COLO829 (cell line): ENCODE data around the gene XRN2.
"Not testable (repeated sequence)": the region's sequence is repeated elsewhere in the genome, so short reads cannot be mapped to it uniquely, and the experiment has no call there.

ENCODE experiments used
- DNase-seq: peaks from one replicate; pipeline ENCODE4 v3.0.0; 2012; ENCODE audit warnings: low spot score

The XRN2 gene

DNA sequence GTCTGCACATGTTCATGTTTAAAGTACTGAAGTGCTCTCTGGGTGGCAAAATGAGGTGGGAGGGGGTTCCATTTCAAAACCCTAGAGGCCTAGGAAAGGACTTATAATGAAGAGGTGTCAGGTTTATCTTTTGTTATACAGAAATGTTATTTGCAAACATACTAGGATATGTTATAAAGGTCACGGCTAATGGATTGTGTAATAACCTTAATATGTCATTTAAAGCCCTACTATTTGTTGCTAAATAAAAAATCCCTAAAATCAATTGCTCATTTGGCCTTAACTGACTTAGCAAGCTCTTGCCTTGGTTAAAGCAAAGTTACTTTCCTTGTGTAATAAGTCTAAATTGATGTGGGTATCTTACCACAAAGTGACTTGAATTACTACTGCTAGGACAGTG, 85.4 kb downstream of the XRN2 start:
- no peak for DNase-seq

DNA sequence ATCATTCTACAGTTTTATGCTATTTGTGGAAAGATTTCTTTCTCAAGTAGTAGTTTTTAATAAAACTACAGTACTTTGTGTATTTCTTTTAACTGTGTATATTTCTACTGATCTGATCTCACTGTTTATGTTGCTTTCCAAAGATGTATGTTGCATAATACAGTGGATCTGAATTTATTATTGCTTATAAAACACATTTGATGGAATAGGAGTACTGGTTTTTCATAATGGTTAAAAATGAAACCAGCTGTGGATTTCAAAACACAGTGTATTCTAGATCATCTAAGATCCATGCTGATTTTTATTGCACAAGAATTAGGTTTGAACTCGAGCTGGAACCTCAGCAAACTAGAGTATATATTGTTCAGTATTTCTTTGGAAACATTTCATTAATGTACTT, 86.2 kb downstream of the XRN2 start:
- no peak for DNase-seq

DNA sequence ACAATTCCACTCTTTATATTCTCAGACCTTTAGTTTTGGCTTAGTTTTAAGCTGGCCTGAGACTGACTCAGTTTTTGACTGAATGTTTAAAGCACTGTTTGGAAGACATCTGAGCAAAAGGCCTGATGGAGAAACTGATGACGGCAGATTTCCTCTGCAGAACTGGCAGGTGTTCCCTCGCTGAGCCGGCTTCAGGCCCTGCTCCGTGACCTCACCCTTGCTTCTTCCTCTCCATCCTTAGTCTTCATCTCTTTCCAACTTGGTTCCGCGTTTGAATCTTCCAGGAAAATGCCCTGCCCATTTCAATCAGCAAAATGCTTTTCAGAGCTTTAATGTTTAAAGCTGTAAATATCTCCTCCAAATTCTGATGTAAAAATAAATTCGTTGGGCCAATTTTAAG, 87.6 kb downstream of the XRN2 start:
- no peak for DNase-seq

DNA sequence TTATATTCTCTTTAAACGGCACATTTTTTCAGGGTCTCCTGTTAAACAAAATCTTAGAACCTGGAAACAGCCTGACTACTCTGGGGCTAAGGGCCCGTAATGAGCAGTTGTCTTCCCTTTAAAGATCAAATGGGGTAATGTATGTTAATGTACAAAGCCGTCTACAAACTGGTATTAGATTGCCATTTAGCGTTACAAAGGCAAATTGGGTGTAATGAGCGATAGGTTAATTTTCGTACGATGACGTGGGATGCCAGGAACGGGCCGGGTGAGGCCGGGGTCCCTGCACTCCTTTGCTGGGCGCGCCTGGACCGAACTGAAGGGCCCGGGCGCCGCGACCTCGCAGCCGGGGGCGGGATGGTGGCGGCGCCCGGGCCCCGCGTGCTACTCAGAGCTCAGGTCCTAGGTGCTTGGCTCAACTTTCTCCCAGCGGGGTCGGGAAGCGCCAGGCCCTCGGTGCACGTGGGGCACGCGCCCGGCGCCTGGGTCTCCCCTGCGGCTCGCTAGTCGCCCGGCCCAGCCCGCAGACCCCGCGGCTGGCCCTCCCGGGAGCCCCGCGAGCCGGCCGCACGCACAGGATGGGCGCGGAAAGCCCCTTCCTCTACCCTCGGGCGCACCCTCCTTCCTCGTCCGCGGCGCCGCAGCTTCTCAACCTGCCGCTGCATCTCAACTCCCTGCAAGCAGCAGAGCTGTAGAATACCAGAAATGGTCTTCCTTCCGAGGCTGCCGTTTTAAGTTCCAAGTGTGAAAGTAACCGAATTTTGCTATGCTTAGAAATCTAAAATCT, 88.2 kb downstream of the XRN2 start:
- DNase-seq = no peak

DNA sequence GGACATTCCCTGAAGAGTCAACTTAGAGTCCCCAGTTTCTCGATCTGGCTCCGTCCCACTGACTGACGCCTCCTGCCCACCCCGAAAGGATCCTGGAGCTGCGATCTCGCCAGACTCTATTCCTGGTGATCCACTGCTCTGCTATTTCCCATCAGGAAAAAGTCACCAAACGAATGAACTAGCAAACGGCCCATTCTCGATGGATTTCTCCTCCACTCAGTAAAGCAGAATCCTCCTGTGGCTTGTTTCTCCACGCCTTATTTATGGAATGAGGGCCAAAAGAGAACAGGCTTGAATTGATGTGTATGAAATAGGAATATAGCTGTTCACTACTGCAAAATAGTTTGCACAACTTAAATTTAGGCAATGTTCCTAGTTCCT, 88.8 kb downstream of the XRN2 start:
- no peak for DNase-seq

DNA sequence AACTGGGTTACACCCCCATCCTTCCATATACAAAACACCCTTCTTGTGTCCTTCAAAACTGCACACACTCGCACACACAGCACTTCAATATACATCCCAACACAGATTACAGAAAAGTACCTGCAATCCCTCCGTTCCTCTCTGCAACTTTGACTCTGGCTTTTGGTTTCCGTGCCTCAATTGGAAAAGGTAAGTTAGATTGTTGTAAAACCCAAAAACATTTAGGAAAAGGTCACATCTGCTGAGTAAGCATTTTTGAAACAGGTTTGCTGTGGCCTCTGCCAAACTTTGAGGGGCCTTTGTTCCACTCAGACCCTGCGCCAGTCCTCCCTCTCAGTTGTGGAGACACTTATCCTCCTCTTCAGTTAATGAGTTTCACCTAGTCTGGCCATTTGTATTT, 90.0 kb downstream of the XRN2 start:
- no peak for DNase-seq

DNA sequence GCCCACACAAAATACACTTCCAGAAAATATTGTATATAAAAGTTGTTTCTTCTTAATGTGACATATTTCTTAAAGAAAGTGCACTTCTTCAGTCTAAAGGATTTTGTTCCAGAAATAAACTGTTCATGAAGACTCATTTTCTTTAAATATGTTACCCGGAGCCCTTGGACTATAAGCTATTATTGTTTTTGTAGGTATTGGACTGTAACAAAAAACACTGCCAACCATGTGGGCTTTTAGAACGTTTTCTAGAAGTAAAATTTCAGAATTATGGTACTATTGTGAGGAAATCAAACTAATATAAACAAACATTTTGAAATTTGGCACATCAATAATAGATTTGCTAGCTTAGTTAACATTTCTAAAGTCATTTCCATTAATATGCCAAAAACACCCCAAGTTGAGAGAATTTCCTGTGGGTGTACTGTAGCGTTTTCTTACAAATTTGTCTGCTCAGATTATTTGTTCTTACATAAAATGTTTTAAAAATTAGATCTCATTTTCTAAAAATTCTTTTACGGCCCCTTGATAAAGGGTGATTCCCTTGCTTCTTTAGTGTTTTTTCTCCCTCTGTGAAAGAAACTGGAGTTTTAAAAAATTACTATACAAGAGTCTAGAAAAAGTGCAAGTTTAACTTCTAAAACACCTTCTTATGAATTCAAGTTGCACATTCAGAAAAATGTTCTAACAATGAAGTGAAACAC, 90.8 kb downstream of the XRN2 start:
- DNase-seq = no peak

DNA sequence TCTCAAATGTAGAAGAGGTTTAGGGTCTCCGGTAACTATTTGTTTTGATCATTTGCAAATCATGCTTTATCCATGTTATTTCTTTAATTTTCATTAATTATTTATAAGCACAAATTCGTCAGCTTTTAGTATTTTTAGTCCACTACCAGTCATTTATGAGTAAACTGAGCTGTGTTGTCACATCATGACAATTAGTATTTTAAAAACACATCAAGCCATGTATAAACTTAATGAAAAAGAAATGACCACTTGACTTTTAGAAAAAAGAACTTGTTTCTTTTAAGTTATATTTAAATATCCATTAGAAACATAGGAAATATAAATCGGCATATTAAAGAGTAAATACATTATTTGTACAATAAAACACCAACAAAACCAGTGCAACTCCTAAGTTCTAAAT, 91.4 kb downstream of the XRN2 start:
- DNase-seq = no peak

DNA sequence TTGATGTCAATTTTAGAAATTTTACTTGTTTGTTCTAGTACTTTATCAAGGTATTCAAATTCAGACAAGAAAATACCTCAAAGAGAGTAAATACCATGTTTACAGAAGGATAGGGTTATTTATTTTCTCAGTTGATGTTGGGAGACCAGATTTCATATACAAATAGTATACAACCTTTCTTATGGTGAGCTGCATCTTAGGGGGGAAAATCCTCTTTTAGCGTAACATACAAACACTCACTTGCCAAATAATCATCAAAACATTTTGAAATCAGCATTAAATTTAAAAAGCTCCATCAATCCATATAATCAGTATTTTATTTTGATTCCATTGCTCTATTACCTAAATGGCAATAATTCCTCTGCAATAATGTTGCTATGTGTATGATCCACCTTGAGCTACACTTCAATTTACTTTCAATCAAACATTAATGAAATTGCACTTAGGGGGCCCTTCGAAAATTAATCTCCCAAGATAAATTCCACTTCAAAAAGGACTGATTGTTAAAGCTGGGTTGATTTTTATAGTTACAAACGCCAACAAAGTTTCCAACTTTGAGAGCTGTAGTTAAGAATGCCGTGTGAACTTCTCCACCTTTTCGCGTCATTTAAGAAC, 92.0 kb downstream of the XRN2 start:
- no peak for DNase-seq

DNA sequence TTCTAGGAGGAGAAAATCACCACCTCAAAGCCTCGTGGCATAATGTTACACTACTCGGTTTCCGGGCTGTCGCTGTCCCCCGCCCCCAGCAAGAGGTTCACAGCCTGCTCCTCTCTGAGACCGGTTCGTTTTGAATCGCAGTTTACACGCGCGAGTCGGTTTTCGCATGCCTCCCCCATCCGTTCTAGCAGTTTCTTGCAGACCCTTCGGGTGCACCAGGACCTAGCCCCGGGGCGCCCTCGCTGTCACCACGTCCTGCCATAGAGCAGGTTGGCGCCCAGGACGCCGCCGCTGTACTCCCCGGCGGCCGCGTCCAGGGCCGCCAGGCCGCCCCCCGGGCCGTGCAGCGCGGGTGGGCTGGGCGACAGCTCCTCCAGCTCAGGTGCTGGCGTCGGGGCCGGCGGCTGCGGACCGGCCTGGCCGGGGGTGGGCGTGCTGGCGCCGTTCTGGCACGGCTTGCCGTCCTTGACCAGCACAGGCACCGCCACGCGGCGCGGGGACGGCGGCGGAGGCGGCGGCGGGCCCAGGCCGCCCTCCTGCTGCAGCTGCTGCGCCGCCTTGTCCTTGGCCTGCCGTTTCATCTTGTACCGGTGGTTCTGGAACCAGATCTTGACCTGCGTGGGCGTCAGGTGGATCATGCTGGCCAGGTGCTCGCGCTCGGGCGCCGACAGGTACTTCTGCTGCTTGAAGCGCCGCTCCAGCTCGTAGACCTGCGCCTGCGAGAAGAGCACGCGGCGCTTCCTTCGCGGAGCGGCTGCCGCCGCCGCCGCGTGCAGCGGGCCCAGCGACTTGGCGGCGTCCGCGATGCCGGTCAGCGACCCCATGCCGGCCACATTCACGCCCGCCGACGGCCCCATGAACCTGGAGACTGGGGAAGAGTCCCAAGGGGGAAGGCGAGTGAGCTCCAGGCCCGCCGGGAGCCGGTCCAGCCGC, 92.8 kb downstream of the XRN2 start:
- DNase-seq = no peak

DNA sequence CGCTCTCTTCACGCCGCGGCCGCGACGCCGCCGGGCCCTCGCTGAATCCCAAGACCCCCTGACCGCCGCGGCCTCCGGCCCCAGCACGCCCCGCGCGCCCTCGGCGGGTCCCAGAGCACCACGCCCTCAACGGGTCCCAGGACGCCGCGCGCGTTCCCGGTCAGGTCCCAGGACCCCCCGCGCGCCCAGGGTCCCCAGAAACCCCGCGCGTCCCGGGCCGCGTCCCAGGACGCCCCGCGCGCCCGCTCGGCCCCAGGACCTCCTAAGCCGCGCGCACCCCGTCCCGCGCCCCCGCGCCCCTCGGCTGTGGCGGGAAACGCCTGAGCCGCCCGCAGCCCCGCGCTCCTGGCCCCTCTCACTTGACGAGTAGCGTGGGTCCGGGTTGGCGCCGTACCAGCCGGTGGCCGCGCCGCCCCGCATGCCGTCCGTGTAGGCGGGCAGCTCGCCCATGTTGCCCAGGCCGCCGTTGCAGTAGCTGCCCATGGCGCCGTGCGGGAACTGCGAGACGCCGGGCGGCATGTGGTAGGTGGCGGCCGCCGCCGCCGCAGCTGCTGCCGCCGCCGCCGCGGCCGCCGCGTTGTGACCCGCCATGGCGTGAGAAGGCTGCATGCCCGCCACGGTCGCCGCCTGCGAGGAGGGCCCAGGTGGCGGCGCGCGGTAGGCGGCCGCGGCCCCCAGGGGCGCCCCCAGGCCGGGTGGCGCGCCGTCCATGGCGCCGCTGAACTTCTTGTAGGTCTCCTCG, 93.6 kb downstream of the XRN2 start:
- DNase-seq = no peak

DNA sequence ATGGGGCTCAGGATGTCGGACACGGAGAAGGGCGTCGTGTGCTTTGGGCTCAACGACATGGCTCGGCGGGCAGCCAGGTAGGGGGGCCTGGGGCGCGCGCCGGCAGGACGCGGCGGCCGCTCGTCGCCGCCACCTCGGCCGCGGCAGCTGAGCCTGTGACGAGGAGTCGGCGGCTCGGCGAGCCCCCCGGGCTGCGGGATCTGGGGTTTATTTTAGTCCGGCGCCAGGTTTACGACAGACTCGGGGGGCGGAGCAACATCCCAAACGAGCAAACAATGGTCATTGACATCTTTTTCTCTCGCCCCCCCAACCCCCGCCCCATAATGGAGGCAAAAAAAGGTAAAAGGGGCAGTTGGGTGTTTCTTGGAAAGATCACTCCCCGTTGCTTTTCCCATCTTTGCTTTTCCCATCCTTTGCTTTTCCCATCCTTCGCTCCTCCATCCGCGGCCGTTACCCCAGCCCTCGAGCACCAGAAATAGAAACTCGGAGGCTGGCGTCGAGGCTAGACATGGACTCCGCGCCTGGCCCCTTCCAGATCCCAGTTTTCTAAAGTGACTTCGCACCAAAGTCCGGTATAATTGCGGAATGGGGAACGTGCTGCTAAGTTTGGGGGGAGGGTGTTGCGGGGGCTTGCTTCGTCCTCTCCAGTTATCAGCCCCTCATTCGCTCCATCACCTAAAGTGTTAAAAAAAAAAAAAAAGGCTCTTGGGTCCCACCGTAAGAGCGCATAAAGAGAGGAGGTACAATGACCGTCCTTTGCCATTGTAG, 94.4 kb downstream of the XRN2 start, which contains the start of gene NKX2-4:
NKX2-4 (minus strand) TSS at position 186 of the 768 bp plus-strand sequence; CDS start at position 59, 127 bp downstream.
- DNase-seq = no peak

DNA sequence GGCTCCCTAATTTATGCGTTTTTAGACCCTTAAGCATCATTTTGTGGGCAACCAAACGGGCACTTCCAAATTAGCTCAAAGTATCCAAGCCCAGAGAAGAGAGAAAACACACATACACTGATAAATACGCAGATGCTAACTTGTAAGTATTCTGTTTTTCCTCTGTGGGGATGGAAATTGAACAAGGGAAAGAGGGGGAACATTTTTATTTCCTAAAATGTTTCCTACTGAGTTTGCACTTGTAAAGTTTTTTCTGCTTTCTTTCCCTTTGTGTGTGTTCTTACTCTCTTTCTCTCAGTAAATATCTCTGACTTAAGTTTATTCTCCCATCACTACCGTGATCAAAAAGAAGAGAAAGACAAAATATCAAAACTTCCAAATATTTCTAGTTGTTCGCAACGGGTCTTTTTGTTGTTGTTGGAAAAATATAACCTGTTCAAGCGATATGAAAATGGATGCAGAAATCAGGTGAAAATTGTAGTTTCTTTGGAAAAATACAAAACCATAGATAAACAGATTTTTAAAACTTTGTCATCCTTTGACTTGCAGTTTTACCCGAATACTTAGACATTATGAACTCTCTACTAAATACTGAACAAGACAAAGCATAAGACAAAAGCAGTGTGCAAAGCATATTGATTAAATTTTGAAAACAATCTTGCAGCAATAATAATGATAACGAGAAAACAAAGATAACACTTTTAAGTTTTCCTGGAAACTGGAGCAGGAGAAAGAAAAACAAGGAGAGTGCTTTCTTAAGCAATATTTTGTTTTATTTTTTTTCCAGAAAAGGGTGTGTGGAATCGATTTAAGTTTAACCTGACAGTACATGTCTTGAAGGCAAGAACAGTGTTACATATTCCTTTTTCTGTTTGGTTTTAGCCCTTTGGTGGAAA, 95.2 kb downstream of the XRN2 start:
- DNase-seq = no peak

DNA sequence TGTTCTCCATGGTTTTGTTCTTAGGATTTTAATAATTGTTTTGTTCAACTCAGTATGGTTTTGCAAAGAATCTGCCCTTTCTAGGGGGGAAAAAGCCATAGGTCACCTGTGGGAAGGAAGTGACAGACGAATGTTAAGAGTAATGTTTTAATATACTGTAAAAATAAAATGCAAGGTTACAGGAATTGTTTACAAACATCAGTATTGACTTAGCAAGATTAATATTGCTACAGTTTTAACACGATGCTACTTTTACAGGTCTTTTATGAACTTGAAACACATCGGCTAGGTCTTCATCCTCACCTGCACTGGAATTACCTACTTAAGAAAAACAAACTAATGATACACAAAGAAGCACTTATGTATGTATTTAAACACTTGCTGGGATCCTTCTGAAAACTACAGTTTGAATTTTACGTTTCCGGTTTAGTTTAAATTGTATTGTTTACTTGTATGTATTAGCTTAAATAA, 95.9 kb downstream of the XRN2 start:
- DNase-seq = no peak

DNA sequence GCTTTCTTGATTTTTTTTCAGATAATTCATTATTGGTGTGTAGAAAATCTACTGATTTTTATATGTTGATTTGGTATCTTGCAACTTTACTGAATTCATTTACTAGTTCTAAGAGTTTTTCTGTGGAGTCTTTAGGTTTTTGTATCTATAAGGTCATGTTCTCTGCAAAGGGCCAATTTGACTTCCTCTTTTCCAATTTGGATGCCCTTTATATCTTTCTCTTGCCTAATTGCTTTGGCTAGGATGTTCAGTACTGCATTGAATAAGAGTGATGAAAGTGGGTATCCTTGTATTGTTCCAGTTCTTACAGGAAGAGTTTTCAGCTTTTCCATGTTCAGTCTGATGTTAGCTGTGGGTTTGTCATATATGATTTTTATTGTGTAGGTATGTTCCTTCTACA, 108.6 kb downstream of the XRN2 start:
- DNase-seq = no peak

DNA sequence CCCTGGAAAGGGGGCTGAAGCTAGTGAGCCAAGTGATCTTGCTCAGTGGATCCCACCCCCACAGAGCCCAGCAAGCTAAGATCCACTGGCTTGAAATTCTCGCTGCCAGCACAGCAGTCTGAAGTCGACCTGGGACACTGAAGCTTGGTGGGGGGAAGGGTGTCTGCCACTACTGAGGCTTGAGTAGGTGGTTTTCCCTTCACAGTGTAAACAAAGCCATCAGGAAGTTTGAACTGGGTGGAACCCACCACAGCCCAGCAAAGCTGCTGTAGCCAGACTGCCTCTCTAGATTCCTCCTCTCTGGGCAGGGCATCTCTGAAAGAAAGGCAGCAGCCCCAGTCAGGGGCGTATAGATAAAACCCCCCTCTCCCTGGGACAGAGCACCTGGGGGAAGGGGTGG, 110.9 kb downstream of the XRN2 start:
- not testable (repeated sequence) for DNase-seq

DNA sequence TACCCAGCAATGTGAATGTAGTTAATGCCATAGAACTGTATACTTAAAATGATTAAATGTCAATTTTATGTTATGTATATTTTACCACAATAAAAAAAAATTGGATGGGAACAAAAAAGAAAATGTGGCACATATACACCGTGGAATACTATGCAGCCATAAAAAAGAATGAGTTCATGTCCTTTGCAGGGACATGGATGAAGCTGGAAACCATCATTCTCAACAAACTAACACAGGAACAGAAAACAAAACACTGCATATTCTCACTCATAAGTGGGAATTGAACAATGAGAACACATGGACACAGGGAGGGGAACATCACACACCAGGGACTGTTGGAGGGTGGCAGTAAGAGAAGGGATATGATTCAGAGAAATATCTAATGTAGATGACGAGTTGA, 116.0 kb downstream of the XRN2 start:
- not testable (repeated sequence) for DNase-seq

DNA sequence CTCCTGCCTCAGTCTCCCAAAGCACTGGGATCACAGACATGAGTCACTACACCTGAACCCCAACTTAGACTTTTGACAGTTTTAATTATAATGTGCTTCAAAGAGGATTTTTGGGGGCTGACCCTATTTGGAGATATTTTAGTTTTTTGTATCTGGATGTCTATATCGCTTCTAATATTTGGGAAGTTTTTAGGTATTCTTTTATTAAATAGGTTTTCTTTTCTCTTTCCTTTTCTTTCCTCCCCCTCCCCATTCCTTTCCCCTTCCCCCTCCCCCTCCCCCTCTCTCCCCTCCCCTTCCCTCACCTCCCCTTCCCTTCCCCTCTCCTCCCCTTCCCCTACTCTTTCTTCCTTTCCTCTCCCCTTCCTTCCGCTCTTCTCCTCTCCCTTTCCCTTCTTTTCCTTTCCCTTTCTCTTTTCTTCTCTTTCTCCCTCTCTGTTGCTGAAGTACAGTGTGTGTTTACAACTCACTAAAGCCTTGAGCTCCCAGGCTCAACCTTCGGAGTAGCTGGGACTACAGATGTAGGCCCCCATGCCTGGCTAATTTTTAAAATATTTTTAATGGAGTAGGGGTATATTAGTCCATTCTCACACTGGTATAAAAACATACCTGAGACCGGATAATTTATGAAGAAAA, 118.6 kb downstream of the XRN2 start:
- DNase-seq = no peak

DNA sequence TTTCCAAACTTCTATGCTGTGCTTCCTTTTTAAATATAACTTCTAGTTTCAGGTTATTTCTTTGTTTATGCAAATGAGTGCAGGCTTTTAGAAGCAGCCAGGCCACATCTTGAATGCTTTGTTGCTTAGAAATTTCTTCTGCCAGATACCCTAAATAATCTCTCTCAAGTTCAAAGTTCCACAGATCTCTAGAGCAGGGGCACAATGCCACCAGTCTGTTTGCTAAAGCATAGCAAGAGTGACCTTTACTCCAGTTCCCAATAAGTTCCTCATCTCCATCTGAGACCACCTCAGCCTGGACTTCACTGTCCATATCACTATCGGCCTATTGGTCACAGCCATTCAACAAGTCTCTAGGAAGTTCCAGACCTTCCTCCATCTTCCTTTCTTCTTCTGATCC, 120.6 kb downstream of the XRN2 start:
- DNase-seq = not testable (repeated sequence)
